A549 (cell line): ENCODE data around the gene ZNF326. TPM values are rescaled to one million over a fixed set of nuclear protein-coding genes. Genes with fewer than 3 reads are reported as not detected.

ENCODE experiments used
- ATAC-seq, 2 experiments: fragments of 200-7000 bp in 1 of 2; fragments of >200 bp in 1 of 2; cut with Nextera tagmentation in 1 of 2; cut with Tn5 transposase in 1 of 2; 3 replicates each; pipeline versions ENCODE4 v1.8.0 to v1.9.1; 2018 to 2020; ENCODE audit warnings: mild to moderate bottlenecking in 1 of 2, moderate library complexity in 1 of 2
- CTCF ChIA-PET: fragments of 300-600 bp; sonication (Branson Sonifier 250); formaldehyde crosslinking; extraction: SDS; loops from one replicate; lab custom pipeline; 2021; ENCODE audit warnings: antibody characterized with exemption, inconsistent platforms; lab: Yijun Ruan, JAX
- POLR2A ChIA-PET: fragments of 350-600 bp; formaldehyde crosslinking; extraction: SDS; loops from one replicate; lab custom pipeline; 2021; ENCODE audit warnings: antibody characterized with exemption, inconsistent platforms; lab: Yijun Ruan, JAX
- DNase-seq, 2 experiments: peaks; one replicate each; pipeline versions ENCODE4 v3.0.0 to v3.0.0-alpha.2; 2011 to 2016; ENCODE audit warnings: low read depth in 1 of 2, low spot score in 1 of 2
- FAIRE-seq: peaks from 2 replicates; lab custom pipeline; 2011; peaks lifted over from hg19 to GRCh38; lab: Jason Lieb, UNC
- H3K27ac ChIP-seq, 2 experiments: fragments of >200 bp; sonication (Bioruptor Twin); formaldehyde crosslinking; 3 replicates each; pipeline ENCODE4 v1.5.1; 2016 to 2017
- H3K4me1 ChIP-seq: fragments of >200 bp; sonication (Bioruptor Twin); formaldehyde crosslinking; 3 replicates; pipeline ENCODE4 v1.6.1; 2016
- H3K4me2 ChIP-seq: fragments of >200 bp; sonication (Bioruptor Twin); formaldehyde crosslinking; 3 replicates; pipeline ENCODE4 v1.6.1; 2016
- H3K4me3 ChIP-seq: fragments of >200 bp; sonication (Bioruptor Twin); formaldehyde crosslinking; 3 replicates; pipeline ENCODE4 v1.5.1; 2016
- H3K9me3 ChIP-seq: fragments of >200 bp; sonication (Bioruptor Twin); formaldehyde crosslinking; 3 replicates; pipeline ENCODE4 v1.6.1; 2016
- ATOH8 ChIP-seq: fragments of 250-450 bp; sonication (Bioruptor Pico); IDR thresholded peaks from 2 replicates; pipeline ENCODE4 v1.5.0; 2020; ENCODE audit warnings: low read depth, mild to moderate bottlenecking, moderate library complexity
- CEBPB ChIP-seq, 2 experiments: fragments of >200 bp in 1 of 2; sonication (Bioruptor Twin) in 1 of 2; formaldehyde crosslinking in 1 of 2; IDR thresholded peaks; 2 replicates each; pipeline ENCODE4 v1.6.1; 2012 to 2016
- CHD4 ChIP-seq: fragments of 200-600 bp; sonication (generic); IDR thresholded peaks from 2 replicates; pipeline ENCODE4 v1.6.1; 2016; ENCODE audit warnings: antibody characterized with exemption, mild to moderate bottlenecking, borderline replicate concordance
- CTCF ChIP-seq: fragments of >200 bp; sonication (Bioruptor Twin); formaldehyde crosslinking; IDR thresholded peaks from 3 replicates; pipeline ENCODE4 v1.5.1; 2016
- FOSB ChIP-seq: fragments of 250-450 bp; sonication (Bioruptor Pico); IDR thresholded peaks from 2 replicates; pipeline ENCODE4 v1.5.0; 2020; ENCODE audit warnings: mild to moderate bottlenecking, moderate library complexity
- HES2 ChIP-seq: fragments of >200 bp; sonication (Bioruptor Twin); formaldehyde crosslinking; IDR thresholded peaks from 2 replicates; pipeline ENCODE4 v1.6.1; 2016
- KDM1A ChIP-seq: fragments of 200-600 bp; sonication (generic); IDR thresholded peaks from 2 replicates; pipeline ENCODE4 v1.6.1; 2016; ENCODE audit warnings: low read depth, mild to moderate bottlenecking
- NFE2L2 ChIP-seq: fragments of 150-350 bp; conservative IDR thresholded peaks from 2 replicates; pipeline ENCODE4 v1.6.1; 2014; ENCODE audit warnings: low read length
- NPAS2 ChIP-seq: fragments of 250-450 bp; sonication (Bioruptor Pico); IDR thresholded peaks from 2 replicates; pipeline ENCODE4 v1.8.0; 2022; ENCODE audit warnings: mild to moderate bottlenecking, moderate library complexity, borderline replicate concordance
- NR3C1 ChIP-seq: fragments of >200 bp; sonication (Bioruptor Twin); formaldehyde crosslinking; IDR thresholded peaks from 3 replicates; pipeline ENCODE4 v1.6.1; 2017
- PBX3 ChIP-seq: IDR thresholded peaks from 2 replicates; pipeline ENCODE4 v1.6.1; 2012
- POLR2A ChIP-seq: IDR thresholded peaks from 2 replicates; pipeline ENCODE4 v1.6.1; 2012; ENCODE audit warnings: mild to moderate bottlenecking, low read length
- POLR2AphosphoS2 ChIP-seq: conservative IDR thresholded peaks from 2 replicates; pipeline ENCODE4 v1.6.1; 2012; ENCODE audit warnings: low read length, improper control_type of control experiment, inconsistent platforms
- RARB ChIP-seq: fragments of 250-450 bp; sonication (Bioruptor Pico); IDR thresholded peaks from 2 replicates; pipeline ENCODE4 v1.8.0; 2021; ENCODE audit warnings: mild to moderate bottlenecking, moderate library complexity
- RCOR1 ChIP-seq: fragments of 150-350 bp; IDR thresholded peaks from 2 replicates; pipeline ENCODE4 v1.6.1; 2014; ENCODE audit warnings: antibody characterized with exemption, low read length, low read depth
- RFX5 ChIP-seq: fragments of 450-650 bp; IDR thresholded peaks from 2 replicates; pipeline ENCODE4 v1.7.1; 2014; ENCODE audit warnings: antibody characterized with exemption, mild to moderate bottlenecking, moderate library complexity
- SREBF2 ChIP-seq: fragments of 450-650 bp; IDR thresholded peaks from 2 replicates; pipeline ENCODE4 v1.6.1; 2014; ENCODE audit warnings: mild to moderate bottlenecking, moderate library complexity
- TFCP2L1 ChIP-seq: fragments of 250-450 bp; sonication (Bioruptor Pico); IDR thresholded peaks from 2 replicates; pipeline ENCODE4 v1.5.0; 2021; ENCODE audit warnings: mild to moderate bottlenecking
- TP53 ChIP-seq: fragments of 250-450 bp; sonication (Bioruptor Pico); IDR thresholded peaks from 2 replicates; pipeline ENCODE4 v1.5.0; 2021; ENCODE audit warnings: mild to moderate bottlenecking, moderate library complexity
- ZNF302 ChIP-seq: fragments of 250-450 bp; sonication (Bioruptor Pico); IDR thresholded peaks from 2 replicates; pipeline ENCODE4 v1.9.0; 2021; ENCODE audit warnings: inconsistent platforms, mild to moderate bottlenecking, moderate library complexity
- WGBS: methylation state at CpG from one replicate; pipeline ENCODE4 v1.1.6; 2017; ENCODE audit errors: missing lambda C conversion rate; 5-methylcytosine and 5-hydroxymethylcytosine counted together
- polyA plus RNA-seq, 4 experiments: library from polyadenylated mRNA; depleted of rRNA in 3 of 4; stranded (reverse); fragments of >200 nt; fragmentation: RNase III in 1 of 4; extraction: RNeasy Plus Mini Kit Qiagen cat#74134 plus additional on column Dnase treatment in 1 of 4; gene quantifications; 2 replicates in 3 of 4; 3 replicates in 1 of 4; pipeline ENCODE4 v1.2.3, GENCODE V29; 2011 to 2017

ZNF326 gene
- polyA plus RNA-seq, 2 of the 4 experiments (the other 2 are of a cell fraction), result 32.3 to 47.8 TPM

- peak in 1 of 2 experiments; percentile 29 for DNase-seq
- ATAC-seq, result peak in 1 of 2 experiments; percentile 38; a peak in 3 of 6 replicates
- CTCF ChIA-PET, result interaction anchor here (1.1 to 1.5 kb wide), 3 partner anchors 14 to 153 kb away, joined by 3 read pairs; no protein-coding TSS in a partner anchor
- 0% methylated on average over 1 of the region's 1 CpG for WGBS
- peaks cover 45% of the 10 kb centered on the region for H3K4me1 ChIP-seq
- H3K4me2 ChIP-seq, result peak overlapping the region; percentile 74
- peaks cover 6% of the 10 kb centered on the region; the same call in 1 of the 3 replicates for H3K9me3 ChIP-seq
- FAIRE-seq, result no peak
- TF ChIP-seq NPAS2 (CRISPR knock-in tag) (no peak), ZNF302 (CRISPR knock-in tag) (no peak), CTCF (no peak), TP53 (no peak)
- POLR2A ChIA-PET, result no interaction called here
- no peak overlapping the region for H3K4me3 ChIP-seq
- H3K27ac ChIP-seq, result peak overlapping the region; percentile 59 to 82
These were observed 37.8 kb upstream of the ZNF326 start for GRCh38 chr1:89957107-89957506.

- ATAC-seq (no peak), DNase-seq (no peak), FAIRE-seq (no peak)
- H3K27ac ChIP-seq, result no peak overlapping the region
- no peak overlapping the region for H3K4me2 ChIP-seq
- no peak for TF ChIP-seq CEBPB (IDR thresholded peaks at IDR 0.05)
- no peak for TF ChIP-seq NPAS2 (CRISPR knock-in tag)
- no peak overlapping the region for H3K4me3 ChIP-seq
- peaks cover 25% of the 10 kb centered on the region for H3K4me1 ChIP-seq
- ChIA-PET CTCF (interaction anchor here (0.6 to 1.4 kb wide), 3 partner anchors 9 to 28 kb away, joined by 3 to 5 read pairs (median 3); no protein-coding TSS in a partner anchor), POLR2A (no interaction called here)
- peaks cover 6% of the 10 kb centered on the region; the same call in 1 of the 3 replicates for H3K9me3 ChIP-seq
- 86% methylated on average over 7 of the region's 7 CpGs for WGBS
These were observed 35.9 kb upstream of the ZNF326 start for GRCh38 chr1:89958851-89959654.

- Histone ChIP-seq H3K27ac (no peak overlapping the region), H3K4me2 (no peak overlapping the region), H3K9me3 (peaks cover 6% of the 10 kb centered on the region; the same call in 1 of the 3 replicates), H3K4me1 (peaks cover 18% of the 10 kb centered on the region), H3K4me3 (no peak overlapping the region)
- CTCF ChIA-PET, result interaction anchor here (0.6 to 1.4 kb wide), 5 partner anchors 9 to 170 kb away, joined by 3 to 5 read pairs (median 3); no protein-coding TSS in a partner anchor
- FAIRE-seq (no peak), ATAC-seq (no peak), DNase-seq (no peak)
- POLR2A ChIA-PET, result no interaction called here
- TF ChIP-seq RCOR1, result no peak
- no peak for TF ChIP-seq RARB
- no peak for TF ChIP-seq RFX5
- TF ChIP-seq HES2, result no peak
- TF ChIP-seq NFE2L2, result no peak
- no peak for TF ChIP-seq PBX3
- TF ChIP-seq POLR2AphosphoS2, result no peak
- no peak for TF ChIP-seq SREBF2
- no peak for TF ChIP-seq TFCP2L1 (CRISPR knock-in tag)
- no peak for TF ChIP-seq POLR2A
- TF ChIP-seq CHD4, result no peak
- no peak for TF ChIP-seq ATOH8 (CRISPR knock-in tag)
- TF ChIP-seq FOSB, result no peak
- TF ChIP-seq NR3C1, result no peak
- TF ChIP-seq KDM1A, result no peak
- no peak for TF ChIP-seq TP53
- WGBS, result 93% methylated on average over 2 of the region's 2 CpGs
These were observed 35.2 kb upstream of the ZNF326 start for GRCh38 chr1:89959719-89960118.
